ENCODE data around the gene CNIH3. TPM values are rescaled to one million over a fixed set of nuclear protein-coding genes. Genes with fewer than 3 reads are reported as not detected.

The CNIH3 gene
- total RNA-seq, 4 donors from 2014 or later, result not detected

DNA sequence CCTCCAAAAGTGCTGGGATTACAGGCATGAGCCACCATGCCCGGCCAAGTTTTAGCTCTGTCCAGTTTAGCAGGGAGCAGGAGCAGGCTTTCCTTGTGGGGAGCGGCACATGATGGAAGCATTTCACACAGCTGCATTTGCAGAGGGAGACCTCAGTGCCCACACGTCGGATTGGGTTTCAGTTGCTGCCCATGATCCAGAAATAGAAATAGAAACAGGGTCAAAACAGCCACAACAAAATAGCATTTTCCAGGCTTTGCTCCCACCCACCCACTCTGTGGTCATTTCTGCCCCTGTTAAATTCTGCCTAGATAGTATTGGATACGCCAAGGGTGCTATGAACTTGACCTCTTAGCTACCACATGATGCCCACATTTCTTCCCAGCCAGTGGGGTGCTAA is 128.4 kb downstream of the CNIH3 start:
- Histone ChIP-seq H3K4me1 (no peaks in the 10 kb centered on the region), H3K4me3 (no peak overlapping the region), H3K9me3 (no peaks in the 10 kb centered on the region), H3K27me3 (no peaks in the 10 kb centered on the region), H3K36me3 (no peaks in the 10 kb centered on the region), H3K27ac (no peak overlapping the region)
- TF ChIP-seq CTCF (IDR thresholded peaks at IDR 0.05), result no peak
- no peak for TF ChIP-seq POLR2A (IDR thresholded peaks at IDR 0.05)
- no peak for DNase-seq

- no peak overlapping the region for H3K27ac ChIP-seq
- no peaks in the 10 kb centered on the region for H3K4me1 ChIP-seq
- H3K4me3 ChIP-seq, result no peak overlapping the region
- H3K27me3 ChIP-seq, result no peaks in the 10 kb centered on the region
- H3K9me3 ChIP-seq, result no peaks in the 10 kb centered on the region
- DNase-seq, result no peak
- no peaks in the 10 kb centered on the region for H3K36me3 ChIP-seq
- TF ChIP-seq CTCF (IDR thresholded peaks at IDR 0.05) (no peak), POLR2A (IDR thresholded peaks at IDR 0.05) (no peak)
These were observed 129.3 kb downstream of the CNIH3 start for GRCh38 chr1:224745394-224745793.

GRCh38 chr1:224745924-224746323 is 129.8 kb downstream of the CNIH3 start:
- no peak overlapping the region for H3K4me3 ChIP-seq
- H3K4me1 ChIP-seq, result no peaks in the 10 kb centered on the region
- no peak for TF ChIP-seq CTCF (IDR thresholded peaks at IDR 0.05)
- TF ChIP-seq POLR2A (IDR thresholded peaks at IDR 0.05), result no peak
- DNase-seq, result no peak
- H3K9me3 ChIP-seq, result no peaks in the 10 kb centered on the region
- H3K27ac ChIP-seq, result no peak overlapping the region
- H3K36me3 ChIP-seq, result no peaks in the 10 kb centered on the region
- H3K27me3 ChIP-seq, result no peaks in the 10 kb centered on the region

DNA sequence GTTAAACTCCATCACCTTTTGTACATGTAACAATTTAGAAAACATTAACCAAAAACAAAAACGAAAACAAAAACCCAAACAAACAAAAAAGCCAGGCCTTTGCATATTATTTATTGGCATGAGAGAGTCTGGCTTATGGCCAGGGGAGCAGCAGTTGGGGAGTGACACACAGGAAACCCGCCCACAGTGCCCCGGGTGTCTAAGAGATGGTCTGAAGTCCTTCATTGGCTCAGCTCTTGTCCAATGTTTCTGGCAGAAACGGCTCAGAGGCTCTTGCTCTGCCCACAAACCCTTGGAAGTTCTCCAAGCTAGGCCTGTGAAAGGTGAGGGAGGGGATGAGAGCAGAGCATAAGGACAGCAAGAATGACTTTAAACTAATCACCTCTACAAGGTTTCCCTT is 131.5 kb downstream of the CNIH3 start:
- Histone ChIP-seq H3K4me1 (no peaks in the 10 kb centered on the region), H3K9me3 (no peaks in the 10 kb centered on the region), H3K27me3 (no peaks in the 10 kb centered on the region), H3K36me3 (no peaks in the 10 kb centered on the region), H3K27ac (no peak overlapping the region), H3K4me3 (no peak overlapping the region)
- no peak for TF ChIP-seq POLR2A (IDR thresholded peaks at IDR 0.05)
- no peak for TF ChIP-seq CTCF (IDR thresholded peaks at IDR 0.05)
- DNase-seq, result no peak

DNA sequence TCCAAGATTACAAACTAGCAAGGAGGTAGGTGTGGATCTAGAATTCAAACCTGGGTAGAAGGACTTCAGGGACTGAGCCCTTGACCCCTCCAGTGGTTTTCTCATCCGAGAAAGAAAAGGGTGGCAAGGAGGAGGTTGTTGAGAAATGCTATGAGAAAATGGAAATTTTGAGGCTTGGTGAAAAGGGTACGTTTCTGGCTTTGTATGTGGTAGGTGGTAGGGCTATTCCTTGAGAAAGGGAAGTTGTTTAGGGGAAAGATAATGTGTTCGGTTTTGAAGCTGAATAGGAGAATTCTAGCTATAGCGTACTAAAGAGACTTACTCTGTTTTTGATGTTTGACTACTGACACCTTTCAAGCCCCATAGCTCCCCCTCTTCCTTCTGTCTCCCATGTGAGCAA is 133.8 kb downstream of the CNIH3 start:
- Histone ChIP-seq H3K36me3 (no peaks in the 10 kb centered on the region), H3K4me3 (no peak overlapping the region), H3K27me3 (no peaks in the 10 kb centered on the region), H3K9me3 (no peaks in the 10 kb centered on the region), H3K4me1 (no peaks in the 10 kb centered on the region), H3K27ac (no peak overlapping the region)
- TF ChIP-seq CTCF (IDR thresholded peaks at IDR 0.05), result no peak
- no peak for TF ChIP-seq POLR2A (IDR thresholded peaks at IDR 0.05)
- no peak for DNase-seq

GRCh38 chr1:224751624-224752311 is 135.7 kb downstream of the CNIH3 start:
- H3K27me3 ChIP-seq, result no peaks in the 10 kb centered on the region

More at GRCh38 chr1:224751624-224752311, 135.7 kb downstream of the CNIH3 start:
- Histone ChIP-seq H3K27ac (no peak overlapping the region), H3K9me3 (no peaks in the 10 kb centered on the region), H3K36me3 (no peaks in the 10 kb centered on the region), H3K4me3 (no peak overlapping the region), H3K4me1 (no peaks in the 10 kb centered on the region)
- DNase-seq, result no peak
- TF ChIP-seq CTCF (IDR thresholded peaks at IDR 0.05), result no peak
- no peak for TF ChIP-seq POLR2A (IDR thresholded peaks at IDR 0.05)
